GM12878 (cell line): ENCODE results near the gene PRODH. TPM values are rescaled to one million over a fixed set of nuclear protein-coding genes. Genes with fewer than 3 reads are reported as not detected.

Source experiments
- ATF3 ChIP-seq: IDR thresholded peaks from 2 replicates; pipeline ENCODE4 v1.6.1; 2011; ENCODE audit warnings: low read depth, mild to moderate bottlenecking, low read length, moderate library complexity, borderline replicate concordance; ENCODE audit errors: extremely low read depth
- CTCF ChIP-seq, 3 experiments: IDR thresholded peaks in 2 of 3; conservative IDR thresholded peaks in 1 of 3; 2 replicates each; pipeline ENCODE4 v1.5.1; 2011; ENCODE audit warnings: low read depth in 3 of 3, low read length in 3 of 3, mild to moderate bottlenecking in 3 of 3, control low read depth in 2 of 3, moderate library complexity in 2 of 3, inconsistent platforms in 1 of 3, mixed read lengths in 1 of 3; ENCODE audit not compliant: control insufficient read depth in 2 of 3, insufficient read depth in 1 of 3; ENCODE audit errors: extremely low read depth in 1 of 3
- EGR1 ChIP-seq, 2 experiments: IDR thresholded peaks; 1 replicate in 1 of 2; 2 replicates in 1 of 2; pipeline ENCODE4 v1.6.1; 2011 to 2012; ENCODE audit warnings: low read depth in 2 of 2, low read length in 2 of 2, borderline replicate concordance in 1 of 2, mild to moderate bottlenecking in 1 of 2, moderate library complexity in 1 of 2
- KLF5 ChIP-seq: fragments of 450-650 bp; IDR thresholded peaks from 2 replicates; pipeline ENCODE4 v1.6.1; 2014; ENCODE audit warnings: mild to moderate bottlenecking; ENCODE audit not compliant: partially characterized antibody
- NFIC ChIP-seq: IDR thresholded peaks from 2 replicates; pipeline ENCODE4 v1.6.1; 2012; ENCODE audit warnings: low read depth, mild to moderate bottlenecking, inconsistent platforms, low read length, moderate library complexity
- PRDM15 ChIP-seq: fragments of 450-650 bp; formaldehyde crosslinking; IDR thresholded peaks from 2 replicates; pipeline ENCODE4 v1.4.0; 2020; ENCODE audit warnings: mild to moderate bottlenecking, moderate library complexity
- ZNF274 ChIP-seq: IDR thresholded peaks from one replicate; pipeline ENCODE4 v1.8.0; 2011; ENCODE audit not compliant: insufficient read length, insufficient read depth
- polyA plus RNA-seq, 11 experiments: library from polyadenylated mRNA; depleted of rRNA in 4 of 11; unstranded in 6 of 11; stranded (reverse) in 5 of 11; fragments of >200 nt; fragmentation: Nextera tagmentation in 4 of 11; fragmentation: Illumina TruSeq in 1 of 11; extraction: Ambion mirVana in 4 of 11; extraction: Trizol in 1 of 11; gene quantifications; 1 replicate in 1 of 11; 2 replicates in 10 of 11; pipeline versions ENCODE4 v1.2.1 to v1.2.3, GENCODE V29; 2011 to 2016; ENCODE audit warnings: inconsistent platforms in 2 of 11, missing spikeins in 2 of 11, low read depth in 1 of 11
- total RNA-seq, 4 experiments: library from RNA; depleted of rRNA in 3 of 4; stranded (reverse); fragments of >200 nt in 3 of 4; fragmentation: Illumina TruSeq in 1 of 4; extraction: Trizol in 1 of 4; gene quantifications; 2 replicates each; pipeline versions ENCODE4 v1.2.1 to v1.2.3, GENCODE V29; 2013 to 2021

The PRODH gene
- total and polyA plus RNA-seq, 10 of the 15 experiments (the other 5 are each of a cell fraction or from before 2014, with no cell fraction given) = 0.03 to 0.10 (median 0.07) TPM; not detected in 6

GRCh38 chr22:18984564-18984963 is 48.5 kb upstream of the PRODH start (continued):
- no peak for TF ChIP-seq CTCF (IDR thresholded peaks at IDR 0.05 in 2 of 3, conservative IDR thresholded peaks at IDR 0.05 in 1 of 3; ENCODE audit: control insufficient read depth in 2 of 3, extremely low read depth in 1 of 3, insufficient read depth in 1 of 3, low read depth in 3 of 3, low read length in 3 of 3)
- TF ChIP-seq KLF5 = no peak
- TF ChIP-seq PRDM15 = no peak
- TF ChIP-seq NFIC = no peak
- TF ChIP-seq ATF3 = no peak
- TF ChIP-seq EGR1 (IDR thresholded peaks at IDR 0.05; ENCODE audit: borderline replicate concordance in 1 of 2, low read depth in 2 of 2, low read length in 2 of 2) = no peak
- no peak for TF ChIP-seq ZNF274
